Measurements from ENCODE around the gene GRPEL2.

Gene GRPEL2

DNA sequence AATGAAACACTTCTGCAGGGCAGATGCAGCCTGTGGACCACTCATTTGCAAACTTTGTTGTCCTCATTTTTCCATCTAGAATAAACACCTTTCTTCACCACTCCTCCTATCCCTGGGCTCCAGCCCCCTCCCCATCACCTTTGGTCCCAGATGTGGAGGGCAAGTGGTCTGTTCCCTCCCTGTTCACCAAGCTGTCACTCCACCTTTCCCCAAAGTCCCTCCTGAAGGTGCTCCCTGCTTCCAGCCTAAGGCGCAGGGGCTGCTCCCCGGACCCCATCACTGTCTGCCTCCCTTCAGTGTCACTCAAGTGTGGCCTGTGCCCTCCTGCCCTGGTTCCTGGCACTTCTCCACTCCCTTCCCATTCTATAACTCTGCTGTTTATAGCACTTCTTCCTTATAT is 19.4 kb downstream of the GRPEL2 start:
- Histone ChIP-seq H2AK5ac (ENCODE audit: low read length, severe bottlenecking) (no peak overlapping the region), H2BK12ac (ENCODE audit: low read length in 2 of 2) (no peak overlapping the region)
- 96% methylated on average over 2 of the region's 2 CpGs for WGBS

DNA sequence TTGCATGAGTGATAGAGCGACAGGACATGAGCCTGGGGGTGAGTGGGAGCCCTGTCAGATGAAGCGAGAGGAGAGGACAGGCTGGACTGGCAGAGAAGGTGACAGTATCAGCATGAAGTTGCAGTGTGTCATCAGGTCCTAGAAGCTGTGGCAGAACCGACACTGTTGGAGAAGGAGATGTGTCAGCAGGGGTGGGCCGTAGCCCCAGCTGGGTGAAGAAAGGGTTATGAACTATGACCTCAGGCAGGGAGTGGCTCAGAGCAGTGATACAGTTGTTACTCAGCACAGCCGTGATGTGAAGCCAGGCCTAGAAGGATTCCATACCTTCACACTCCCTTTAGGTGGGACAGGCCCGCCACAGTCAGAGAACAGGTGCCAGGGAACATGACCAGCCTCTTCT is 20.1 kb downstream of the GRPEL2 start:
- Histone ChIP-seq H3K14ac (ENCODE audit: low read length in 2 of 2) (no peak overlapping the region), H3K9ac (ENCODE audit: low read length) (no peak overlapping the region), H2AK5ac (ENCODE audit: low read length, severe bottlenecking) (no peak overlapping the region), H3K27me3 (ENCODE audit: control insufficient read depth in 1 of 2, insufficient read depth in 1 of 2, low read length in 2 of 2) (no peaks in the 10 kb centered on the region), H3K79me1 (replicated peaks; ENCODE audit: low read length, poor library complexity, severe bottlenecking) (no peaks in the 10 kb centered on the region), H3K4me3 (ENCODE audit: insufficient read depth in 1 of 2, low read depth in 1 of 2, low read length in 2 of 2) (no peak overlapping the region), H3K4me2 (ENCODE audit: low read length, poor library complexity, severe bottlenecking) (no peak overlapping the region), H3K36me3 (ENCODE audit: control insufficient read depth in 1 of 2, insufficient read depth in 2 of 2, low read depth in 1 of 2, low read length in 2 of 2) (no peaks in the 10 kb centered on the region), H2AFZ (ENCODE audit: low read depth, low read length) (no peak overlapping the region), H2BK12ac (ENCODE audit: low read length in 2 of 2) (peak overlapping the region in 1 of 2 experiments; percentile 45), H3K4ac (ENCODE audit: low read depth in 1 of 2, low read length in 2 of 2) (no peak overlapping the region), H3K9me3 (ENCODE audit: control insufficient read depth, low read length) (no peaks in the 10 kb centered on the region), H3K4me1 (ENCODE audit: control insufficient read depth, insufficient read depth, low read depth, low read length) (peaks cover 4% of the 10 kb centered on the region), H3K23ac (ENCODE audit: low read length in 2 of 2) (no peak overlapping the region), H4K8ac (ENCODE audit: low read length) (no peak overlapping the region), H2BK15ac (ENCODE audit: low read depth, poor library complexity, severe bottlenecking) (peak overlapping the region; percentile 65), H2BK5ac (ENCODE audit: low read depth, low read length, poor library complexity, severe bottlenecking) (no peak overlapping the region), H3K18ac (ENCODE audit: low read depth in 1 of 2, low read length in 2 of 2) (peak overlapping the region in 1 of 2 experiments; percentile 24), H4K91ac (ENCODE audit: low read length) (peak overlapping the region; percentile 32), H2BK120ac (ENCODE audit: low read depth, low read length) (no peak overlapping the region), H3K27ac (ENCODE audit: low read length, poor library complexity, severe bottlenecking) (no peak overlapping the region)
- WGBS = 87% methylated on average over 4 of the region's 6 CpGs
- no peak for DNase-seq

More for the DNA sequence above, 19.4 kb downstream of the GRPEL2 start:
- Histone ChIP-seq H2BK15ac (ENCODE audit: low read depth, poor library complexity, severe bottlenecking) (no peak overlapping the region), H3K27me3 (ENCODE audit: control insufficient read depth in 1 of 2, insufficient read depth in 1 of 2, low read length in 2 of 2) (no peaks in the 10 kb centered on the region), H4K8ac (ENCODE audit: low read length) (no peak overlapping the region), H3K4ac (ENCODE audit: low read depth in 1 of 2, low read length in 2 of 2) (no peak overlapping the region), H3K36me3 (ENCODE audit: control insufficient read depth in 1 of 2, insufficient read depth in 2 of 2, low read depth in 1 of 2, low read length in 2 of 2) (no peaks in the 10 kb centered on the region), H3K4me3 (ENCODE audit: insufficient read depth in 1 of 2, low read depth in 1 of 2, low read length in 2 of 2) (no peak overlapping the region), H2BK120ac (ENCODE audit: low read depth, low read length) (no peak overlapping the region), H3K18ac (ENCODE audit: low read depth in 1 of 2, low read length in 2 of 2) (no peak overlapping the region), H2BK5ac (ENCODE audit: low read depth, low read length, poor library complexity, severe bottlenecking) (no peak overlapping the region), H4K91ac (ENCODE audit: low read length) (no peak overlapping the region), H3K23ac (ENCODE audit: low read length in 2 of 2) (no peak overlapping the region), H3K79me1 (replicated peaks; ENCODE audit: low read length, poor library complexity, severe bottlenecking) (no peaks in the 10 kb centered on the region), H3K4me1 (ENCODE audit: control insufficient read depth, insufficient read depth, low read depth, low read length) (peaks cover 4% of the 10 kb centered on the region), H3K9ac (ENCODE audit: low read length) (no peak overlapping the region), H3K14ac (ENCODE audit: low read length in 2 of 2) (no peak overlapping the region), H2AFZ (ENCODE audit: low read depth, low read length) (no peak overlapping the region), H3K27ac (ENCODE audit: low read length, poor library complexity, severe bottlenecking) (no peak overlapping the region), H3K9me3 (ENCODE audit: control insufficient read depth, low read length) (no peaks in the 10 kb centered on the region), H3K4me2 (ENCODE audit: low read length, poor library complexity, severe bottlenecking) (no peak overlapping the region)
- DNase-seq = no peak

DNA sequence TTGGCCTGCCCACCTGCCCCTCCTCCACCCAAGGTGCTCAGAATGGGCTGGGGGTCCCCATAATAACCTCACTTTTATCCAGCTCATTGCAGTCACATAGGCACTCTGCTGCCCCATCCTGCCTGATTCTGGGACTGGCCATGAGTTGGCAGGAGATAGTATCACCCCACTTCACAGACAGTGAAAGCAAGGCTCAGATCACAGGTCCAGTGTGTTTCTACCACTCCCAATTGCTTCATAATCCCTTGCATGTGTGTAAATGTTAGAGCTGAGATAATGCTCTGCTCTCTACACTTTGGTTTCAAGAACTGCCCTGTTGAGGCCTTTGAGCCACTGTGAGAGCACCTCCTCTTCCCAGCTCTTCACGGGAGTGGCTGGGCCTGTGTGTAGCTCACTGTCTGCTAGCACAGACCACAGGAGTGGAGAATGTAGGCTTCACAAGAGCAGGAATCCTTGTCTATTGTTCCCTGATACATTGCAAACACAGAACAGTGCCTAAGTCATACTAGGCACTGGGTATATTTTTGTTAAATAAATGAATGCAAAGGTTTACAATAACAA is 20.9 kb downstream of the GRPEL2 start:
- Histone ChIP-seq H2BK5ac (ENCODE audit: low read depth, low read length, poor library complexity, severe bottlenecking) (no peak overlapping the region), H3K9ac (ENCODE audit: low read length) (no peak overlapping the region), H3K9me3 (ENCODE audit: control insufficient read depth, low read length) (no peaks in the 10 kb centered on the region), H3K23ac (ENCODE audit: low read length in 2 of 2) (no peak overlapping the region), H3K36me3 (ENCODE audit: control insufficient read depth in 1 of 2, insufficient read depth in 2 of 2, low read depth in 1 of 2, low read length in 2 of 2) (no peaks in the 10 kb centered on the region), H2AFZ (ENCODE audit: low read depth, low read length) (no peak overlapping the region), H3K4me2 (ENCODE audit: low read length, poor library complexity, severe bottlenecking) (no peak overlapping the region), H3K14ac (ENCODE audit: low read length in 2 of 2) (no peak overlapping the region), H3K18ac (ENCODE audit: low read depth in 1 of 2, low read length in 2 of 2) (no peak overlapping the region), H3K4me1 (ENCODE audit: control insufficient read depth, insufficient read depth, low read depth, low read length) (peaks cover 4% of the 10 kb centered on the region), H2BK12ac (ENCODE audit: low read length in 2 of 2) (no peak overlapping the region), H4K8ac (ENCODE audit: low read length) (no peak overlapping the region), H2AK5ac (ENCODE audit: low read length, severe bottlenecking) (no peak overlapping the region), H3K27ac (ENCODE audit: low read length, poor library complexity, severe bottlenecking) (no peak overlapping the region), H2BK120ac (ENCODE audit: low read depth, low read length) (no peak overlapping the region), H3K4me3 (ENCODE audit: insufficient read depth in 1 of 2, low read depth in 1 of 2, low read length in 2 of 2) (no peak overlapping the region), H2BK15ac (ENCODE audit: low read depth, poor library complexity, severe bottlenecking) (no peak overlapping the region), H3K27me3 (ENCODE audit: control insufficient read depth in 1 of 2, insufficient read depth in 1 of 2, low read length in 2 of 2) (no peaks in the 10 kb centered on the region), H4K91ac (ENCODE audit: low read length) (no peak overlapping the region), H3K4ac (ENCODE audit: low read depth in 1 of 2, low read length in 2 of 2) (no peak overlapping the region), H3K79me1 (replicated peaks; ENCODE audit: low read length, poor library complexity, severe bottlenecking) (no peaks in the 10 kb centered on the region)
- no peak for DNase-seq
- WGBS = 71% methylated on average over 1 of the region's 1 CpG

DNA sequence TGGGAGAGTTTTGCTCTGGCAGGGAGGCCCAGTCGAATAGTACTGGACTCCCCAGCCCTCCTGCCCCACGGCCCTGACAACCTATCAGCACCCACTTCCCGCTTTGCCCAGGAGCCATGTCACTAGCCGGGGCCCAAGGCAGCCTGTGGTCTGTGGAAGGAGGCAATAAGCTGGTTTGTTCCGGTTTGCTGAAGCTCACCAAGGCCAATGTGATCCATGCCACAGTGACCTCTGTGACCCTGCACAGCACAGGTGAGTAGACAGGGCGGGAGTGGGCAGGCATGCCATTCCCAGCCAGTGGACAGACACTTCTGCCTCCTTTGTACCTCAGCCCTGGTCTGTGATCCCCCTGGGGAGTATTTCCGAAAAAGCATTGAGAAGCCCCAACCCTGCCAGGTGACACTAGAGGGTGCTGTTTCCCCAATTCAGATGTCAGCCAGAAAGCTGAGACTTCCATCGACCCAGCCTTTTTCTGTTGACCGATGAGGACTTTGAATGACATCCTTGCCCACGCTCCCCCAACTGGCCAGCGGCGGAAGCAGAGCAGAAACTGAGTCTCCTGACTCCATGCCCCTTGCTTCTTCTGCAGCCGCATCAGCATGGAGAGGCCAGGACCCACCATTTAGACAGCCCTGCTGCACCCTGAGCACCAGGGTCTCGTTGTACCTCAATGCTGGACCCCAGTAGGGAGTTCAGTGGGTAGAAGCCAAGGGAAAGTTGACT is 22.1 kb downstream of the GRPEL2 start:
- Histone ChIP-seq H2AFZ (ENCODE audit: low read depth, low read length) (no peak overlapping the region), H2BK5ac (ENCODE audit: low read depth, low read length, poor library complexity, severe bottlenecking) (no peak overlapping the region), H3K4me2 (ENCODE audit: low read length, poor library complexity, severe bottlenecking) (no peak overlapping the region), H2AK5ac (ENCODE audit: low read length, severe bottlenecking) (no peak overlapping the region), H2BK12ac (ENCODE audit: low read length in 2 of 2) (peak overlapping the region; percentile 75 to 80), H2BK15ac (ENCODE audit: low read depth, poor library complexity, severe bottlenecking) (peak overlapping the region; percentile 44), H3K9me3 (ENCODE audit: control insufficient read depth, low read length) (no peaks in the 10 kb centered on the region), H4K8ac (ENCODE audit: low read length) (peak overlapping the region; percentile 73), H3K4me1 (ENCODE audit: control insufficient read depth, insufficient read depth, low read depth, low read length) (peaks cover 4% of the 10 kb centered on the region), H3K9ac (ENCODE audit: low read length) (no peak overlapping the region), H3K23ac (ENCODE audit: low read length in 2 of 2) (no peak overlapping the region), H3K27ac (ENCODE audit: low read length, poor library complexity, severe bottlenecking) (no peak overlapping the region), H3K79me1 (replicated peaks; ENCODE audit: low read length, poor library complexity, severe bottlenecking) (no peaks in the 10 kb centered on the region), H3K36me3 (ENCODE audit: control insufficient read depth in 1 of 2, insufficient read depth in 2 of 2, low read depth in 1 of 2, low read length in 2 of 2) (no peaks in the 10 kb centered on the region), H3K14ac (ENCODE audit: low read length in 2 of 2) (no peak overlapping the region), H3K27me3 (ENCODE audit: control insufficient read depth in 1 of 2, insufficient read depth in 1 of 2, low read length in 2 of 2) (peaks cover 4 to 10% of the 10 kb centered on the region in 2 experiments), H3K18ac (ENCODE audit: low read depth in 1 of 2, low read length in 2 of 2) (peak overlapping the region; percentile 46 to 58), H3K4me3 (ENCODE audit: insufficient read depth in 1 of 2, low read depth in 1 of 2, low read length in 2 of 2) (no peak overlapping the region), H3K4ac (ENCODE audit: low read depth in 1 of 2, low read length in 2 of 2) (peak overlapping the region; percentile 45 to 70), H2BK120ac (ENCODE audit: low read depth, low read length) (peak overlapping the region; percentile 45), H4K91ac (ENCODE audit: low read length) (peak overlapping the region; percentile 37)
- 32% methylated on average over 14 of the region's 14 CpGs for WGBS
- peak; percentile 82 for DNase-seq

Measured in mesenchymal stem cell (in vitro differentiated cells and primary cell).